Left ventricle myocardium inferior (tissue), 1 donor: Measurements from ENCODE around the gene PRSS22. TPM values are rescaled to one million over a fixed set of nuclear protein-coding genes. Genes with fewer than 3 reads are reported as not detected.

Experiments used
- DNase-seq: peaks from one replicate; pipeline ENCODE4 v3.0.0-alpha.2; 2020
- H3K27ac ChIP-seq: fragments of 200-600 bp; replicated peaks from 2 replicates; pipeline ENCODE4 v1.8.0; 2021
- H3K27me3 ChIP-seq: fragments of 200-600 bp; 2 replicates; pipeline ENCODE4 v1.8.0; 2021; ENCODE audit warnings: low read depth
- H3K36me3 ChIP-seq: fragments of 200-600 bp; 2 replicates; pipeline ENCODE4 v1.8.0; 2021
- H3K4me1 ChIP-seq: fragments of 200-600 bp; 2 replicates; pipeline ENCODE4 v1.8.0; 2021
- H3K4me3 ChIP-seq: fragments of 200-600 bp; 2 replicates; pipeline ENCODE4 v1.8.0; 2021; ENCODE audit warnings: mild to moderate bottlenecking, moderate library complexity
- H3K9me3 ChIP-seq: fragments of 200-600 bp; replicated peaks from 2 replicates; pipeline ENCODE4 v1.8.0; 2021
- CTCF ChIP-seq: fragments of 200-600 bp; IDR thresholded peaks from 2 replicates; pipeline ENCODE4 v1.8.0; 2021; ENCODE audit warnings: antibody characterized with exemption, mild to moderate bottlenecking, borderline replicate concordance
- intact Hi-C: fragments of 100-400 bp; cut with micrococcal nuclease; formaldehyde crosslinking; loops from one replicate; pipeline ENCODE4 v1.11.0; 2022
- total RNA-seq: library from RNA; stranded (reverse); fragmentation: NEBNext Ultra II Directional; extraction: Animal tissue kit (Norgen Biotek cat#: 25700); gene quantifications from one replicate; pipeline ENCODE4 v1.2.1, GENCODE V29; 2021
- donor health status: DM: no; HTN: yes; CAD: no; lungs with severe emphysema.

PRSS22 gene
- total RNA-seq, 1 donor from 2014 or later = not detected

GRCh38 chr16:2865651-2866050 lies 7.7 kb upstream of the PRSS22 start:
- TF ChIP-seq CTCF = no peak
- no peak for DNase-seq
- H3K27ac ChIP-seq = no peak overlapping the region
- peaks cover 24% of the 10 kb centered on the region for H3K27me3 ChIP-seq
- H3K4me1 ChIP-seq = peaks cover 10% of the 10 kb centered on the region
- no peak overlapping the region for H3K4me3 ChIP-seq
- intact Hi-C loops = no loop called here
- H3K36me3 ChIP-seq = no peaks in the 10 kb centered on the region
- peaks cover 14% of the 10 kb centered on the region for H3K9me3 ChIP-seq

GRCh38 chr16:2860826-2861567 lies 3.0 kb upstream of the PRSS22 start:
- Histone ChIP-seq H3K4me1 (no peaks in the 10 kb centered on the region), H3K27ac (no peak overlapping the region), H3K4me3 (no peak overlapping the region), H3K36me3 (no peaks in the 10 kb centered on the region), H3K9me3 (peaks cover 21% of the 10 kb centered on the region), H3K27me3 (peaks cover 71% of the 10 kb centered on the region)
- DNase-seq = no peak
- intact Hi-C loops = no loop called here
- TF ChIP-seq CTCF = no peak

- no peaks in the 10 kb centered on the region for H3K4me1 ChIP-seq
- no peak for TF ChIP-seq CTCF
- intact Hi-C loops = no loop called here
- H3K4me3 ChIP-seq = no peak overlapping the region
- H3K27me3 ChIP-seq = peaks cover 76% of the 10 kb centered on the region
- H3K9me3 ChIP-seq = peaks cover 23% of the 10 kb centered on the region
- no peaks in the 10 kb centered on the region for H3K36me3 ChIP-seq
- no peak overlapping the region for H3K27ac ChIP-seq
- no peak for DNase-seq
Measured at GRCh38 chr16:2859686-2860265, 1.8 kb upstream of the PRSS22 start.

- TF ChIP-seq CTCF = no peak
Measured at GRCh38 chr16:2858245-2859025, 465 bp upstream of the PRSS22 start.

GRCh38 chr16:2856686-2857450 lies 1.1 kb downstream of the PRSS22 start:
- no peak overlapping the region for H3K4me3 ChIP-seq
- TF ChIP-seq CTCF = no peak
- peaks cover 33% of the 10 kb centered on the region for H3K9me3 ChIP-seq
- peaks cover 91% of the 10 kb centered on the region for H3K27me3 ChIP-seq
- H3K4me1 ChIP-seq = no peaks in the 10 kb centered on the region
- no peak for DNase-seq
- intact Hi-C loops = no loop called here
- H3K27ac ChIP-seq = no peak overlapping the region
- no peaks in the 10 kb centered on the region for H3K36me3 ChIP-seq

More at GRCh38 chr16:2858245-2859025, 465 bp upstream of the PRSS22 start:
- intact Hi-C loops = no loop called here
- H3K36me3 ChIP-seq = no peaks in the 10 kb centered on the region
- peaks cover 89% of the 10 kb centered on the region for H3K27me3 ChIP-seq
- no peaks in the 10 kb centered on the region for H3K4me1 ChIP-seq
- H3K9me3 ChIP-seq = peaks cover 35% of the 10 kb centered on the region
- H3K4me3 ChIP-seq = no peak overlapping the region
- H3K27ac ChIP-seq = no peak overlapping the region
- no peak for DNase-seq
